HepG2 (cell line): ENCODE results near the gene KRT4. TPM values are rescaled to one million over a fixed set of nuclear protein-coding genes. Genes with fewer than 3 reads are reported as not detected.

ENCODE experiments used
- ATAC-seq: fragments of 200-7000 bp; cut with Tn5 transposase; 3 replicates; pipeline ENCODE4 v1.9.1; 2020; ENCODE audit warnings: mild to moderate bottlenecking, moderate library complexity
- BruUV-seq: library from RNA; stranded (reverse); fragments of 400-500 nt; replicated peaks from 2 replicates; lab custom pipeline; 2021; lab: Mats Ljungman, UMichigan
- CTCF ChIA-PET: fragments of 300-600 bp; formaldehyde crosslinking; extraction: SDS; loops from one replicate; lab custom pipeline; 2021; ENCODE audit warnings: low total read pairs, inconsistent platforms, low intra/inter-chr PET ratio; lab: Yijun Ruan, JAX
- POLR2A ChIA-PET: fragments of 350-600 bp; sonication (Branson Sonifier 250); formaldehyde crosslinking; loops from one replicate; lab custom pipeline; 2020; ENCODE audit warnings: antibody characterized with exemption, inconsistent platforms; lab: Yijun Ruan, JAX
- DNase-seq: peaks from one replicate; pipeline ENCODE4 v3.0.0-alpha.2; 2015; ENCODE audit warnings: low spot score
- FAIRE-seq: peaks from 3 replicates; lab custom pipeline; 2011; peaks lifted over from hg19 to GRCh38; lab: Jason Lieb, UNC
- H2AFZ ChIP-seq: one replicate; pipeline ENCODE4 v1.6.1; 2011; ENCODE audit warnings: low read length, inconsistent platforms
- H3K27ac ChIP-seq: fragments of 300-600 bp; 3 replicates; pipeline ENCODE4 v1.8.0; 2011; ENCODE audit warnings: mixed run types, mild to moderate bottlenecking, mixed read lengths, low read length, inconsistent platforms; ENCODE audit not compliant: insufficient read depth; ENCODE audit errors: extremely low read length
- H3K27me3 ChIP-seq, 2 experiments: fragments of 200-600 bp in 1 of 2; 2 replicates in 1 of 2; 3 replicates in 1 of 2; pipeline versions ENCODE4 v1.6.0 to v1.8.0; 2011; ENCODE audit warnings: low read length in 2 of 2, mild to moderate bottlenecking in 2 of 2, moderate library complexity in 2 of 2, inconsistent platforms in 1 of 2; ENCODE audit not compliant: insufficient read depth in 2 of 2, control insufficient read depth in 1 of 2
- H3K36me3 ChIP-seq, 2 experiments: fragments of 200-600 bp in 1 of 2; replicated peaks in 1 of 2; 2 replicates in 1 of 2; 3 replicates in 1 of 2; pipeline versions ENCODE4 v1.5.1 to v1.8.0; 2011; ENCODE audit warnings: low read length in 2 of 2, inconsistent platforms in 1 of 2; ENCODE audit not compliant: insufficient read depth in 2 of 2, control insufficient read depth in 1 of 2
- H3K4me1 ChIP-seq: 2 replicates; pipeline ENCODE4 v1.5.1; 2012; ENCODE audit warnings: low read length, inconsistent platforms; ENCODE audit not compliant: insufficient read depth
- H3K4me2 ChIP-seq: 2 replicates; pipeline ENCODE4 v1.6.0; 2011; ENCODE audit warnings: low read depth, low read length, inconsistent platforms
- H3K4me3 ChIP-seq, 3 experiments: fragments of 200-600 bp in 1 of 3; sonication (generic), shearing (Covaris generic) in 1 of 3; replicated peaks in 1 of 3; 2 replicates each; pipeline ENCODE4 v1.5.1; 2011 to 2016; ENCODE audit warnings: low read length in 3 of 3, inconsistent platforms in 2 of 3, low read depth in 2 of 3, mild to moderate bottlenecking in 2 of 3, control low read depth in 1 of 3, mixed read lengths in 1 of 3; ENCODE audit not compliant: insufficient read depth in 1 of 3
- H3K79me2 ChIP-seq: one replicate; pipeline ENCODE4 v1.6.1; 2011; ENCODE audit warnings: low read length, inconsistent platforms; ENCODE audit not compliant: insufficient read depth
- H3K9ac ChIP-seq: 2 replicates; pipeline ENCODE4 v1.6.0; 2011; ENCODE audit warnings: mild to moderate bottlenecking, low read depth, low read length, inconsistent platforms; ENCODE audit not compliant: insufficient read depth
- H3K9me3 ChIP-seq: 2 replicates; pipeline ENCODE4 v1.5.1; 2012; ENCODE audit warnings: mild to moderate bottlenecking, low read length
- H4K20me1 ChIP-seq: 2 replicates; pipeline ENCODE4 v1.6.0; 2011; ENCODE audit warnings: inconsistent platforms, mild to moderate bottlenecking, low read length, moderate library complexity; ENCODE audit not compliant: insufficient read depth
- AGO2 ChIP-seq: fragments of 200-400 bp; formaldehyde crosslinking; optimal IDR thresholded peaks from 2 replicates; pipeline ENCODE3; 2017; ENCODE audit warnings: mild to moderate bottlenecking, low read depth, low read length, moderate library complexity
- IKZF5 ChIP-seq: IDR thresholded peaks from 2 replicates; pipeline ENCODE4 v1.6.1; 2018; ENCODE audit warnings: missing genetic modification reagents, mild to moderate bottlenecking, missing compliant biosample characterization
- IRX3 ChIP-seq: sonication (generic); formaldehyde crosslinking; IDR thresholded peaks from 2 replicates; pipeline ENCODE4 v1.8.1; 2023; ENCODE audit warnings: mild to moderate bottlenecking, low read depth, missing genetic modification reagents, borderline replicate concordance
- JUN ChIP-seq: sonication (generic); formaldehyde crosslinking; IDR thresholded peaks from 2 replicates; pipeline ENCODE4 v1.4.0; 2020; ENCODE audit warnings: mild to moderate bottlenecking, missing genetic modification reagents
- KAT2B ChIP-seq: fragments of 150-350 bp; IDR thresholded peaks from 2 replicates; pipeline ENCODE4 v1.6.1; 2014; ENCODE audit warnings: low read depth, low read length, borderline replicate concordance
- KDM5A ChIP-seq: fragments of 200-600 bp; sonication (generic); IDR thresholded peaks from 2 replicates; pipeline ENCODE4 v1.7.0; 2018; ENCODE audit warnings: antibody characterized with exemption, mild to moderate bottlenecking, low read length, borderline replicate concordance
- NRL ChIP-seq: sonication (generic); formaldehyde crosslinking; IDR thresholded peaks from 2 replicates; pipeline ENCODE4 v1.5.0; 2020; ENCODE audit warnings: missing genetic modification reagents, mild to moderate bottlenecking, moderate library complexity, borderline replicate concordance
- RELA ChIP-seq: sonication (generic); formaldehyde crosslinking; IDR thresholded peaks from 2 replicates; pipeline ENCODE4 v1.4.0; 2020; ENCODE audit warnings: missing genetic modification reagents
- SMARCE1 ChIP-seq: fragments of 450-650 bp; IDR thresholded peaks from 2 replicates; pipeline ENCODE4 v1.6.1; 2017; ENCODE audit warnings: borderline replicate concordance
- SNAI1 ChIP-seq: sonication (generic); formaldehyde crosslinking; IDR thresholded peaks from 2 replicates; pipeline ENCODE4 v1.5.0; 2020; ENCODE audit warnings: mild to moderate bottlenecking, missing genetic modification reagents, borderline replicate concordance
- SOX13 ChIP-seq, 3 experiments: fragments of 450-650 bp in 1 of 3; sonication (generic) in 1 of 3; formaldehyde crosslinking in 1 of 3; IDR thresholded peaks in 2 of 3; conservative IDR thresholded peaks in 1 of 3; 2 replicates each; pipeline versions ENCODE4 v1.5.0 to v1.6.1; 2016 to 2020; ENCODE audit warnings: antibody characterized with exemption in 1 of 3, mild to moderate bottlenecking in 1 of 3, missing compliant biosample characterization in 1 of 3, missing genetic modification reagents in 1 of 3, moderate library complexity in 1 of 3
- SP4 ChIP-seq: sonication (generic); formaldehyde crosslinking; IDR thresholded peaks from 2 replicates; pipeline ENCODE4 v1.8.1; 2023; ENCODE audit warnings: mild to moderate bottlenecking, missing genetic modification reagents
- TFDP2 ChIP-seq: sonication (generic); formaldehyde crosslinking; IDR thresholded peaks from 2 replicates; pipeline ENCODE4 v1.4.0; 2020; ENCODE audit warnings: missing genetic modification reagents
- ZNF180 ChIP-seq: sonication (generic); formaldehyde crosslinking; IDR thresholded peaks from 2 replicates; pipeline ENCODE4 v1.4.0; 2020; ENCODE audit warnings: low read depth, missing genetic modification reagents, borderline replicate concordance
- ZNF235 ChIP-seq: sonication (generic); formaldehyde crosslinking; IDR thresholded peaks from 2 replicates; pipeline ENCODE4 v1.8.1; 2023; ENCODE audit warnings: mild to moderate bottlenecking, missing genetic modification reagents, borderline replicate concordance
- ZNF24 ChIP-seq: fragments of 450-650 bp; IDR thresholded peaks from 2 replicates; pipeline ENCODE4 v1.6.1; 2017; ENCODE audit warnings: antibody characterized with exemption, mild to moderate bottlenecking
- ZNF280B ChIP-seq: sonication (generic); formaldehyde crosslinking; IDR thresholded peaks from 2 replicates; pipeline ENCODE4 v1.5.0; 2020; ENCODE audit warnings: missing genetic modification reagents, mild to moderate bottlenecking, borderline replicate concordance
- ZNF484 ChIP-seq: sonication (generic); formaldehyde crosslinking; IDR thresholded peaks from 2 replicates; pipeline ENCODE4 v1.5.1; 2020; ENCODE audit warnings: mild to moderate bottlenecking, low read depth, missing genetic modification reagents, borderline replicate concordance
- ZNF704 ChIP-seq: sonication (generic); formaldehyde crosslinking; IDR thresholded peaks from 2 replicates; pipeline ENCODE4 v1.8.1; 2023; ENCODE audit warnings: mild to moderate bottlenecking, inconsistent platforms, moderate library complexity, missing genetic modification reagents, borderline replicate concordance
- ZNF891 ChIP-seq: sonication (generic); formaldehyde crosslinking; IDR thresholded peaks from 2 replicates; pipeline ENCODE4 v1.5.0; 2020; ENCODE audit warnings: mild to moderate bottlenecking, missing genetic modification reagents
- WGBS: methylation state at CpG from one replicate; pipeline ENCODE4 v1.1.6; 2017; ENCODE audit warnings: low lambda C conversion rate; 5-methylcytosine and 5-hydroxymethylcytosine counted together
- in situ Hi-C: cut with HindIII; loops from 2 replicates; pipeline ENCODE4 v1.10.0; 2017; ENCODE audit warnings: low pct_unique_long_range_greater_than_20kb; ENCODE audit not compliant: extremely low pct_ligation_motif_present
- intact Hi-C: fragments of 100-400 bp; cut with micrococcal nuclease; formaldehyde crosslinking; loops from one replicate; pipeline ENCODE4 v1.10.0; 2022; ENCODE audit not compliant: unreplicated experiment
- polyA plus RNA-seq, 8 experiments: library from polyadenylated mRNA; depleted of rRNA in 3 of 8; stranded (reverse) in 7 of 8; unstranded in 1 of 8; fragments of >200 nt; fragmentation: Illumina TruSeq in 4 of 8; extraction: Trizol in 4 of 8; gene quantifications; 2 replicates each; pipeline versions ENCODE4 v1.2.1 to v1.2.3, GENCODE V29; 2011 to 2016; ENCODE audit warnings: low read depth in 4 of 8, missing spikeins in 1 of 8, mixed read lengths in 1 of 8; ENCODE audit not compliant: insufficient read depth in 1 of 8
- total RNA-seq, 5 experiments: library from RNA; depleted of rRNA; stranded (reverse); fragments of >200 nt; fragmentation: Illumina TruSeq; extraction: Trizol; gene quantifications; 2 replicates each; pipeline ENCODE4 v1.2.3, GENCODE V29; 2016; ENCODE audit warnings: low read depth in 1 of 5

Gene KRT4
- total and polyA plus RNA-seq, 2 of the 13 experiments (the other 11 are each of a cell fraction or from before 2014, with no cell fraction given): not detected

- POLR2A ChIA-PET: no interaction called here
Measured at GRCh38 chr12:52813203-52813819, 605 bp downstream of the KRT4 start.

More at GRCh38 chr12:52813203-52813819, 605 bp downstream of the KRT4 start:
- Histone ChIP-seq H3K4me3 (no peak overlapping the region), H3K27ac (no peak overlapping the region), H3K36me3 (no peaks in the 10 kb centered on the region), H3K4me2 (no peak overlapping the region), H3K27me3 (peaks cover 2 to 41% of the 10 kb centered on the region in 2 experiments; a peak in 4 of 5 replicates), H2AFZ (no peak overlapping the region), H4K20me1 (no peaks in the 10 kb centered on the region), H3K9me3 (no peaks in the 10 kb centered on the region), H3K4me1 (no peaks in the 10 kb centered on the region), H3K79me2 (no peaks in the 10 kb centered on the region), H3K9ac (no peak overlapping the region)
- no peak for ATAC-seq
- BruUV-seq: no TSS peak
- CTCF ChIA-PET: no interaction called here
- TF ChIP-seq RELA (no peak), TFDP2 (CRISPR knock-in tag) (no peak), SNAI1 (CRISPR knock-in tag) (no peak), ZNF235 (CRISPR knock-in tag) (no peak), NRL (CRISPR knock-in tag) (no peak), KAT2B (no peak), ZNF180 (CRISPR knock-in tag) (no peak), ZNF280B (CRISPR knock-in tag) (no peak), SP4 (CRISPR knock-in tag) (no peak), ZNF704 (CRISPR knock-in tag) (no peak), ZNF484 (CRISPR knock-in tag) (no peak), IRX3 (CRISPR knock-in tag) (no peak), ZNF891 (CRISPR knock-in tag) (no peak), SOX13 (IDR thresholded peaks at IDR 0.05) (no peak), SOX13 (CRISPR knock-in tag; conservative IDR thresholded peaks at IDR 0.05 in 1 of 2, IDR thresholded peaks at IDR 0.05 in 1 of 2) (no peak), KDM5A (no peak), IKZF5 (CRISPR knock-in tag) (no peak), SMARCE1 (no peak), JUN (CRISPR knock-in tag) (no peak), ZNF24 (no peak), AGO2 (no peak)
- intact Hi-C loops (no loop called here), in situ Hi-C loops (no loop called here)
- DNase-seq: no peak
- 27% methylated on average over 8 of the region's 10 CpGs for WGBS
- no peak for FAIRE-seq
